Midbrain (tissue), 1 donor: ENCODE results near the gene DDX25.

ENCODE experiments used
- DNase-seq: peaks from one replicate; lab custom pipeline; 2025; lab: John Stamatoyannopoulos, UW

Gene DDX25

DNA sequence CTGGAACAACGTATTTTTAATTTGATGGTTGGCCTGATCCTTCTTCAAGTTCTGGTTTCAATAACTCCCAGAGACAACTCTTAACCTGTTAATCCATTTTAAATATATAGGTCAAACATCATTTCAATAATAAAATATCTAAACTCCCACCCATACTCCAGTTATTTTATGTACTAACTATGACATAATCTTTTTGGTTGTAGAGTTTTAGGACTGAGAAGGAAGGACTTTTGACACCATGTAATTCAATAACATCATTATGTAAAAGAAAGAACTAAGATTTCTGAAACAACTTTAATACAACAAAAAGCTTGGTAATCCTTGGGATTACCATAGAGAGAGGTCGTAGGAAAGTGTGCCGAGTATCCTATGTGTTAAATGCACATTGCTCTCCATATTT is 73.0 kb downstream of the DDX25 start:
- DNase-seq, result no peak

- DNase-seq, result no peak
These were observed 73.9 kb downstream of the DDX25 start for GRCh38 chr11:125978181-125978716.
